ENCODE results near the gene PDGFD.

The PDGFD gene

DNA sequence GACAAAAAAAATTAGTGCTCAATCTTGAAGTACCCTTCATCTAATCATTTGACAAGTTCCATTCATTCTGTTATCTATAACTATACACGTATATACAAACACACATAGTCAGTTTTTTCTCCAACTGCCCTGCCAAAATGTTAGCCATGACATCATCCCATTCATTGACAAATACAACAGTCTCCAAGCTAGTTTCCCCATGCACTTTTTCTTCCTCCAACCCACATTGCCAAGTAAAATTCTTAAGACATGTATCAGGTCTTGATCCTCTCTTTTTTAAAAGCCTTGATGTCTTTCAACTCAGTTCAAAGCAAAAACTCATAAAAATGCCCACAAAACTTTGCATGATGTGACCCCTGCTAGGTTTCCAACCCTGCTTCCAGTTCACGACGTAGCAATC lies 69.4 kb downstream of the PDGFD start:
- TF ChIP-seq, protein P1, sequence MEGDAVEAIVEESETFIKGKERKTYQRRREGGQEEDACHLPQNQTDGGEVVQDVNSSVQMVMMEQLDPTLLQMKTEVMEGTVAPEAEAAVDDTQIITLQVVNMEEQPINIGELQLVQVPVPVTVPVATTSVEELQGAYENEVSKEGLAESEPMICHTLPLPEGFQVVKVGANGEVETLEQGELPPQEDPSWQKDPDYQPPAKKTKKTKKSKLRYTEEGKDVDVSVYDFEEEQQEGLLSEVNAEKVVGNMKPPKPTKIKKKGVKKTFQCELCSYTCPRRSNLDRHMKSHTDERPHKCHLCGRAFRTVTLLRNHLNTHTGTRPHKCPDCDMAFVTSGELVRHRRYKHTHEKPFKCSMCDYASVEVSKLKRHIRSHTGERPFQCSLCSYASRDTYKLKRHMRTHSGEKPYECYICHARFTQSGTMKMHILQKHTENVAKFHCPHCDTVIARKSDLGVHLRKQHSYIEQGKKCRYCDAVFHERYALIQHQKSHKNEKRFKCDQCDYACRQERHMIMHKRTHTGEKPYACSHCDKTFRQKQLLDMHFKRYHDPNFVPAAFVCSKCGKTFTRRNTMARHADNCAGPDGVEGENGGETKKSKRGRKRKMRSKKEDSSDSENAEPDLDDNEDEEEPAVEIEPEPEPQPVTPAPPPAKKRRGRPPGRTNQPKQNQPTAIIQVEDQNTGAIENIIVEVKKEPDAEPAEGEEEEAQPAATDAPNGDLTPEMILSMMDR (IDR thresholded peaks at IDR 0.05): no peak

DNA sequence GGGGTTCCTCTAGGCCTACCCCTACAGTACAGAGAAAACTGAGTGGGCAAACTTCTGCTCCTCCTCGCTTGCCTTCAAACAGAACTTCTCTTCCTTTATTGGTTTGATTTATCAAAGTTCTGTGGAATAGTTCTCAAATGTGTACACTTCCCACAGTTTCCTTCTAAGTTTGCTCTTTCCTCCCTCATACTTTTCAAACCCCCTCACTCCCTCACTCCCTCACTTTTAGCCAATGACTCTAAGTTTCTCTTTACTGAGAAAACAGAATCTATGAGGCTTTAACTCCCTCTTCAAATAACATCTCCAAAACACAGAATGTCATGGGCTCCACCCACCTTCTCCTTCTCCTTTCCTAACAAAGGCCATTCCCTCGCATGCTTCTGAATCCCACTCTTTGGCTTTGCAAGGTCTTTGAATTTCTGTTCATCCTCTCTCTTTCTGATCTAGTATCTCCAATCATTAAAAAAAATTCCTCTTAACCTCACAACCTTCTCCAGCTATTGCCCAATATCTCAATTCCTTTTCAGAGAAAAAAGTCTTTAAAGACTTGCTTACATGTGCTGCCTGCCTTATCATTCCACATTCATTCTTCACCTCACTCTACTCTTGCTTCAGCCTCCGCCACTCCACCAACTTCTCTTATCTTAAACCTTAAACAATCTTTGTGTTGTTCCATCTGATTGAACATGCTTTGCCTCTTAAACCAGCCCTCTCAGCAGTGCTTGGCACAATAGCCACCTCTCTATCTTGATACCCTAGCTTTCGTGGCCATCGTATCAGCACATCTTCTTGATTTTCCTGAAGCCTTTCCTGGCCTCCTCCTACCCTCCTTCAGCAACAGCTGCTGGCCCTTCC lies 70.3 kb downstream of the PDGFD start:
- H3K4me3 Mint-ChIP-seq: no peak overlapping the region
- H3K9me3 Mint-ChIP-seq: no peaks in the 10 kb centered on the region
- TF ChIP-seq, protein P1 (IDR thresholded peaks at IDR 0.05): no peak
- peaks cover 36% of the 10 kb centered on the region for H3K4me1 Mint-ChIP-seq
- no peak for DNase-seq
- no peaks in the 10 kb centered on the region for H3K27me3 Mint-ChIP-seq (ENCODE audit: low read depth, poor library complexity)
- no peaks in the 10 kb centered on the region for H3K36me3 Mint-ChIP-seq (ENCODE audit: low read depth)
- H3K27ac Mint-ChIP-seq: peak overlapping the region; percentile 3

More for the DNA sequence above, 69.4 kb downstream of the PDGFD start:
- peaks cover 36% of the 10 kb centered on the region for H3K4me1 Mint-ChIP-seq
- H3K27me3 Mint-ChIP-seq (ENCODE audit: low read depth, poor library complexity): no peaks in the 10 kb centered on the region
- H3K36me3 Mint-ChIP-seq (ENCODE audit: low read depth): no peaks in the 10 kb centered on the region
- H3K4me3 Mint-ChIP-seq: no peak overlapping the region
- H3K27ac Mint-ChIP-seq: peak overlapping the region; percentile 5
- no peaks in the 10 kb centered on the region for H3K9me3 Mint-ChIP-seq
- DNase-seq: no peak

DNA sequence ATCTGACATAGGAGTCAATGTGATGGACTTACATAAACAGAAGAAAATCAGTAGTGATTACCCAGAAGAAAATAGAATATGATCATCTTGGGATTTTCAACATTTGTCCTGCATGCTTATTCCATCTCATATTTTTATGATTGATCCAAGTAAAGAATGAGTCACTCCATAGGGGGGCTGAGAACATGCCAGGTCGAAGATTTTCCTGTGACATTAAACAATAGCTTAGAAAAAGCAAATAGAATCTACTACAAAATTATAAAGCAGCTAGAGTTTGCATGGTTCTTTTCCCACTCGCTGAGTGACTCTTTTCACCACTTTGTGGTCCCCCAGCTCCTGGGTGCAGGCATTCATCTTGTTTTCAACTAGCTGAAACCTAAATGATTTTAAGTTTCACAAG lies 71.2 kb downstream of the PDGFD start:
- Mint-ChIP-seq H3K36me3 (ENCODE audit: low read depth) (no peaks in the 10 kb centered on the region), H3K4me3 (no peak overlapping the region), H3K27me3 (ENCODE audit: low read depth, poor library complexity) (no peaks in the 10 kb centered on the region), H3K4me1 (peaks cover 36% of the 10 kb centered on the region), H3K27ac (no peak overlapping the region), H3K9me3 (no peaks in the 10 kb centered on the region)
- DNase-seq: no peak
- TF ChIP-seq, protein P1 (IDR thresholded peaks at IDR 0.05): no peak

DNA sequence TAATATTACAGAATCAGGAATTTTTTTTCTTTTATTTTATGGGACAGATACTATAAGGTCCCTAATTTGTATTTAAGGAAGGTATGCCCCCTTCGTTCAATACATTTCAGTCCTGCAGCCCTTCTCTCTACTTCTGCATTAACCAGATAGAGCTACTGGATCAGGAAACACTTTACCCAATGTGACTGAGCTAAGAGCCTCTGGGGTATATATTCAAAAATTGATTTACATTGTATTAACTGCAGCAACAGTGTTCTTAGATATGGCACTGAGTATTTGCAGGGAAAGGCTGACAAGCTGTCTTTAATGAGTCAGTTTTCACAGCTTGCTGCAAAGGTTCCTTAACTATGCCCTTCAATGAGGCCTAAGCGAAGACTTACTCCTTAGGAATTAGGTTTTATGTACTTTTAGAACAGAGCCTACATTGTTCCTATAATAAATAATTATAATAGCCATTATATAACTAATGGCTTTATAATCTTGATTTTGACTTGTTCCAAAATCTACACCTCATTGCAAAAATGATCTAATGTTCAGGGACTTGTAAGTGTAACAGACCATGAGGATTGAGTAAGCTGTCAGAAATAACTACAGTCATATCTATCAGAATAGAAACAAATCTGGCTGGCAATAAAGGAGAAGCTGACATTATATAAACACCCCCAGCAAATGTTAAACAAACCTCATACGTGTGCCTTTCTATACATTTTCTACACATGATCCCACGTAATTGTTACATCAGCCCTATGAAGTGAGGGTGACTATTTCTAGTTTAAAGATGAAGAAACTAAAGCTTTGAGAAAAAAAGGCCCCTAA lies 72.5 kb downstream of the PDGFD start:
- Mint-ChIP-seq H3K9me3 (no peaks in the 10 kb centered on the region), H3K4me1 (peaks cover 36% of the 10 kb centered on the region), H3K27me3 (ENCODE audit: low read depth, poor library complexity) (no peaks in the 10 kb centered on the region), H3K36me3 (ENCODE audit: low read depth) (no peaks in the 10 kb centered on the region), H3K27ac (no peak overlapping the region), H3K4me3 (no peak overlapping the region)
- TF ChIP-seq, protein P1 (IDR thresholded peaks at IDR 0.05): no peak
- DNase-seq: no peak

DNA sequence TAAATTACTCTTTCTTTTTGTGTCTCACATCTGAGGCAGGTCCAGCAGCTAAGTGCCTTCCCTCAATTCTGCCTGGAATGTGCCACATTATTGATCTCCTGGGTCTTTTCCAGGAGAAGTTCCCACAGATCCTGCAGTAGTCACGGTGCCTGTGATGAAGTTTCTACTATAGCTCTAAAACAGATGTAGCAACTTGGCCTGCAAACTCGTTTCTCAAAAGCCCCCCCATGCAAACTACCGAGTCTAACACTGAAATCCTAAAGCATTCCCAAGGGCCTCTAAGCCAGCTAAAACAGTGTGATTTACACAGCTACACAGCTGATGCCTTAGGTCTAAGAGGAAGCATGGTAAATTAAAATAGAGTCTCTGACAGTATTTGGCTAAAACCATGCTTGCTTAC lies 73.2 kb downstream of the PDGFD start:
- TF ChIP-seq, protein P1 (IDR thresholded peaks at IDR 0.05): no peak
- peak; percentile 10 for DNase-seq
- H3K9me3 Mint-ChIP-seq: no peaks in the 10 kb centered on the region

More for the DNA sequence above, 73.2 kb downstream of the PDGFD start:
- Mint-ChIP-seq H3K4me3 (no peak overlapping the region), H3K27ac (peak overlapping the region; percentile 43), H3K4me1 (peaks cover 36% of the 10 kb centered on the region), H3K36me3 (ENCODE audit: low read depth) (no peaks in the 10 kb centered on the region), H3K27me3 (ENCODE audit: low read depth, poor library complexity) (no peaks in the 10 kb centered on the region)
